ENCODE results near the gene XNDC1N.

The XNDC1N gene, protein sequence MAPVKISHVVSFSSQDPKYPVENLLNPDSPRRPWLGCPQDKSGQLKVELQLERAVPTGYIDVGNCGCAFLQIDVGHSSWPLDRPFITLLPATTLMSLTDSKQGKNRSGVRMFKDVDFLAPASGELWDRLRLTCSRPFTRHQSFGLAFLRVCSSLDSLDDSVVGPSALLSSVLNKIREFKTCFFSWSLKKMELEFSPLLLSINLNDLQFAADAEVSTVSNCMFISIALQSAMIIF

GRCh38 chr11:71927820-71928736, at the start of gene XNDC1N:
Gene XNDC1N (minus strand): TSS chr11:71928594. CDS start chr11:71923353, 5,241 bp downstream.
- DNase-seq (ENCODE audit: low read depth): peak; percentile 68

GRCh38 chr11:71977743-71978418, 49.5 kb upstream of the XNDC1N start:
- DNase-seq (ENCODE audit: low read depth): no peak

GRCh38 chr11:71977090-71977489, 48.7 kb upstream of the XNDC1N start:
- no peak for DNase-seq (ENCODE audit: low read depth)

DNA sequence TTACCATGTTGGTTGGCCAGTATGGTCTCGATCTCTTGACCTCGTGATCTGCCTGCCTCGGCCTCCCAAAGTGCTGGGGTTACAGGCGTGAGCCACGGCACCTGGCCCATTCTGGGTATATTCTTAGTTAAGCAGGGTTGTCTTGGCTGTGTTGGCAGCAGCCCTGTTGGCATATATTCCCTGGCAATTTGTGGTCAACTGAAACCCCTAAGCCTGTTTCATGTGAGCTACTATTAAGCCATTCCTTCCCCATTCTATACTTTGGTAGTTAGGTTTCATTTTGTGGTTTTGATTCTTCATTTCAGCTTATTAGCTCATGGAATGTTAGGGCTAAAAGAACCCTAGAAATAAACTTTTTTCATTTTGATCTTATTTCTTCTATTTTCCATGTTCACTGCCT, 48.2 kb upstream of the XNDC1N start:
- no peak for DNase-seq (ENCODE audit: low read depth)

DNA sequence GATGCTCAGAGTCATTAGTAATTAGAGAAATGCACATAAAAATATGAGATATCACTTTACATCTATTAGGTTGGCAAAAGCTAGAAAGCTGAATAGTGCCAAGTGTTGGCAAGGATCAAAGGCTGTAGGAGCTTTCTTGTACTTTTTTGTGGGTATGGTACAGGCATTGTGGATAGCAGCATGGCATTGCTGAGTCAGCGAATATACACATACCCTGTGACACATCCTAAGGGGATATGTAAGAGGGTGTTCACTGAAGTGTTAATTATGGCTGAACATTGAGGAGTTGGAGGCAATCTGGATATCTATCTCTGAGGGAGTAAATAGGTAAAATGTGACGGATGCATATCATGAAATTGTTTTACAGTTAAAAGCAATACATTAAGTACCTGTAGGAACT, 43.3 kb upstream of the XNDC1N start:
- no peak for DNase-seq (ENCODE audit: low read depth)

- no peak for DNase-seq (ENCODE audit: low read depth)
Measured at GRCh38 chr11:71964641-71965040, 36.2 kb upstream of the XNDC1N start.

DNA sequence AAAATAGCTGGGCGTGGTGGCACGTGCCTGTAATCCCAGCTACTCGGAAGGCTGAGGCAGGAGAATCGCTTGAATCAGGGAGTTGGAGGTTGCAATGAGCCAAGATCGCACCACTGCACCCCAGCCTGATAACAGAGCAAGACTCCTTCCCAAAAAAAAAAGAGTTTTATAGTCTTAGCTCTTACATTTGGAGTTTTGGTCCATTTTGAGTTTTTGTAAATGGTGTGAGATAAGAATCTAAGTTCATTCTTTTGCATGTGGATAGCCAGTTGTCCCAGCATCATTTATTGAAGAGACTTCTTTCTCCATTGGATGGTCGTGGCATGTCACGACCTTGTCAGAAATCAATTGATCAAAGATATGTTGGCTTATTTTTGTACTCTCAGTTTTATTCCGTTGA, 35.1 kb upstream of the XNDC1N start:
- DNase-seq (ENCODE audit: low read depth): no peak

DNA sequence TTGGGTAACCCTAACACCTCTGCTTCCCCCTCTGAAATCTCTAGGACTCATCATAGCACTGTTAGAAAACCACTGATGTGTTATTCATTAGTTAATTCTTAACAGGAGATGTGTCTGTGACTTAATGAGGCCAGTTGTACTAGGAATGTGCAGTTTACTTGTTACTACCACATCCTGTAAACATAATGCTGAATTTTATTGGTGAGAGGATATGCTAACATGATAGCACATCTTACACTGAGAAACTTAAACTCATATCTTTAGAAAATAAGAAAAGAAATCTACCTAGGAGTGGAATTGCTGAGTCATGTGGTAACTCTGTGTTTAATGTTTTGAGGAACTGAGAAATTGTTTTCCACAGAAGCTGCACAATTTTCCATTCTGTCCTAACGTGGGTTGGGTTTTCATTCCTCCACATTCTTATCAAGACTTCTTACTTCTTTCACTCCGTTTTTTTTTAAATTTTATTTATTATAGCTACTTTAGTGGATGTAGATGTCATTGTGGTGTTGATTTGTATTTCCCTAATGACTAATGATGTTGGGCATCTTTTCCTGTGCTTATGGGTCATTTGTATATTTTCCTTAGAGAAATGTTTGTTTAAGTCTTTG, 34.1 kb upstream of the XNDC1N start:
- DNase-seq (ENCODE audit: low read depth): no peak

DNA sequence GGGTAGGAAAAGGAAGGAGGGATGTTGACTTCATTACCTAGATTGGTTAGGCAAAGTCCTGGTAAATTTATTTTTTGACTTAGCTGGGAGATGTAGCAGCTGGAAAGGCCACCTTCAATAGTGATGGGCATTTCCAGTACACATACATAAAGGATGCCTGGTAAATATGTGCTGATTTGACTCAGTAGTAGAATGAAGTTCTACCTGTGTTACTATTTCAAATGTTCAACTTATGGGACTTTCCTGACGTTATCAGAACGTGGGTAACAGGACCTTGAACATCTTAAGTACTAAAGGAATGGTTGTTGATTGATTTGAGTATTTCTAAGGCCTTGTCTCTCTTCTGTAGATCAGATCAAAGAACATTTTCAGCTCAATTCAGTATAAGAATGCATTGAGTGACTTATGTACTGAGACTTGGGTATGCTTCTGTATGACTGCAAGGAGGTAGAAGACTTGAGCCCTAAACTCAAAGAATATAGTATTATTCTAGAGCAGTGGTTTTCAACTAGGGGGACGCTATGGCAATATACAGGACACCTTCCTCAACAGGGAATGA, 27.6 kb upstream of the XNDC1N start:
- DNase-seq (ENCODE audit: low read depth): no peak

- DNase-seq (ENCODE audit: low read depth): no peak
Measured at GRCh38 chr11:71951741-71952310, 23.4 kb upstream of the XNDC1N start.

- no peak for DNase-seq (ENCODE audit: low read depth)
Measured at GRCh38 chr11:71949034-71949433, 20.6 kb upstream of the XNDC1N start.

GRCh38 chr11:71948314-71949027, 20.1 kb upstream of the XNDC1N start:
- no peak for DNase-seq (ENCODE audit: low read depth)

GRCh38 chr11:71947498-71947897, 19.1 kb upstream of the XNDC1N start:
- DNase-seq (ENCODE audit: low read depth): no peak

GRCh38 chr11:71946144-71946571, 17.8 kb upstream of the XNDC1N start:
- no peak for DNase-seq (ENCODE audit: low read depth)

GRCh38 chr11:71940561-71941219, 12.3 kb upstream of the XNDC1N start:
- no peak for DNase-seq (ENCODE audit: low read depth)

- DNase-seq (ENCODE audit: low read depth): no peak
Measured at GRCh38 chr11:71937826-71938225, 9.4 kb upstream of the XNDC1N start.

DNA sequence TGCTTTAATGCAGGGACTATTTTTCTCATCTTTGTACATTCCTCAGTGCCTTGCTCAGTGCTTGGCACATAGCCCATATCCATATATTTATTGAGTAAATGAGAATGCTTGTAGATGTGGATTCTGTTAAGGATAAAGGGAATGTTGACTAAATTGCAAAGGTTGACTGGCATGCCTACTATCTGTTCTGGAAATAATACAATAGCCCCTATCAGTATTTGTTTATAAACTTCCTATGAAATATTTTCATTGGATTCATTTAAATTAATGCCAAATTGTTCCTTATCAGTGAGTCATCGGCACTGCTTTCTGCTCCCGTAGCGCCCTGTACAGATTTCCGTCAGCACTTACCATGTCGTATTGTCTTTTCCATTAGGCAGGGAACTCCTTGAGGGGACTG, 8.4 kb upstream of the XNDC1N start:
- DNase-seq (ENCODE audit: low read depth): no peak

- no peak for DNase-seq (ENCODE audit: low read depth)
Measured at GRCh38 chr11:71935338-71935925, 7.0 kb upstream of the XNDC1N start.

GRCh38 chr11:71934213-71934612, 5.8 kb upstream of the XNDC1N start:
- no peak for DNase-seq (ENCODE audit: low read depth)

Measured in T-helper 22 cell (primary cell).